Measurements from ENCODE around the gene ARHGEF16. TPM values are rescaled to one million over a fixed set of nuclear protein-coding genes. Genes with fewer than 3 reads are reported as not detected.

ARHGEF16 gene
- total and polyA plus RNA-seq, 8 donors = 14.6 to 149 (median 39.2) TPM

GRCh38 chr1:3443807-3444206 lies 10.7 kb upstream of the ARHGEF16 start:
- Histone ChIP-seq H3K36me3 (no peaks in the 10 kb centered on the region), H3K9me3 (peaks cover 0 to 13% (median 3%) of the 10 kb centered on the region in 4 donors), H3K4me3 (no peak overlapping the region), H3K27ac (no peak overlapping the region), H3K27me3 (peaks cover 0 to 55% (median 4%) of the 10 kb centered on the region in 3 donors), H3K4me1 (no peaks in the 10 kb centered on the region)
- TF ChIP-seq POLR2A (IDR thresholded peaks at IDR 0.05) = no peak
- no peak for TF ChIP-seq CTCF (IDR thresholded peaks at IDR 0.05)
- TF ChIP-seq POLR2AphosphoS5 (IDR thresholded peaks at IDR 0.05) = no peak
- TF ChIP-seq EP300 (IDR thresholded peaks at IDR 0.05) = no peak
- DNase-seq = no peak
- intact Hi-C loops (cut with DNase I; ENCODE audit: low total_unique reads) = no loop called here
- 42 to 63% (median 50%) methylated on average over 7 of the region's 7 CpGs for WGBS, 5 donors

- Histone ChIP-seq H3K9me3 (peaks cover 0 to 13% (median 3%) of the 10 kb centered on the region in 4 donors), H3K4me3 (no peak overlapping the region), H3K4me1 (no peaks in the 10 kb centered on the region), H3K27me3 (peaks cover 0 to 53% (median 4%) of the 10 kb centered on the region in 3 donors), H3K36me3 (no peaks in the 10 kb centered on the region), H3K27ac (no peak overlapping the region)
- WGBS, 5 donors = 90 to 94% (median 92%) methylated on average over 18 of the region's 18 CpGs
- intact Hi-C loops (cut with DNase I; ENCODE audit: low total_unique reads) = no loop called here
- no peak for DNase-seq
- TF ChIP-seq POLR2AphosphoS5 (IDR thresholded peaks at IDR 0.05) (no peak), EP300 (IDR thresholded peaks at IDR 0.05) (no peak), CTCF (IDR thresholded peaks at IDR 0.05) (no peak), POLR2A (IDR thresholded peaks at IDR 0.05) (no peak)
Observed at GRCh38 chr1:3444298-3444697, 10.2 kb upstream of the ARHGEF16 start.

GRCh38 chr1:3444736-3445135 lies 9.7 kb upstream of the ARHGEF16 start:
- H3K27me3 ChIP-seq = peaks cover 0 to 49% (median 4%) of the 10 kb centered on the region in 3 donors
- no peak overlapping the region for H3K27ac ChIP-seq
- DNase-seq = no peak

GRCh38 chr1:3450202-3450863 lies 4.1 kb upstream of the ARHGEF16 start:
- H3K4me3 ChIP-seq = no peak overlapping the region
- intact Hi-C loops (cut with DNase I; ENCODE audit: low total_unique reads) = no loop called here
- peaks cover 19 to 25% (median 22%) of the 10 kb centered on the region in 4 donors for H3K4me1 ChIP-seq
- 82 to 90% (median 86%) methylated on average over 9 of the region's 9 CpGs for WGBS, 5 donors
- peaks cover 0 to 13% (median 3%) of the 10 kb centered on the region in 4 donors for H3K9me3 ChIP-seq
- H3K27me3 ChIP-seq = peaks cover 4 to 49% (median 33%) of the 10 kb centered on the region in 3 donors
- DNase-seq = no peak
- H3K36me3 ChIP-seq = no peaks in the 10 kb centered on the region
- no peak overlapping the region for H3K27ac ChIP-seq
- TF ChIP-seq POLR2AphosphoS5 (IDR thresholded peaks at IDR 0.05) (no peak), CTCF (IDR thresholded peaks at IDR 0.05) (no peak), EP300 (IDR thresholded peaks at IDR 0.05) (no peak), POLR2A (IDR thresholded peaks at IDR 0.05) (no peak)

More at GRCh38 chr1:3444736-3445135, 9.7 kb upstream of the ARHGEF16 start:
- H3K4me1 ChIP-seq = no peaks in the 10 kb centered on the region
- peaks cover 0 to 13% (median 3%) of the 10 kb centered on the region in 4 donors for H3K9me3 ChIP-seq
- H3K4me3 ChIP-seq = no peak overlapping the region
- TF ChIP-seq EP300 (IDR thresholded peaks at IDR 0.05) (no peak), CTCF (IDR thresholded peaks at IDR 0.05) (no peak), POLR2A (IDR thresholded peaks at IDR 0.05) (no peak), POLR2AphosphoS5 (IDR thresholded peaks at IDR 0.05) (no peak)
- intact Hi-C loops (cut with DNase I; ENCODE audit: low total_unique reads) = no loop called here
- H3K36me3 ChIP-seq = no peaks in the 10 kb centered on the region
- 67 to 79% (median 70%) methylated on average over 6 to 10 of the region's 10 CpGs for WGBS, 5 donors
